HG02870 (cell line): ENCODE data around the gene TTC31.
"Not testable (repeated sequence)": the region's sequence is repeated elsewhere in the genome, so short reads cannot be mapped to it uniquely, and the experiment has no call there.

Experiments
- ATAC-seq: cut with Tn5 transposase; IDR thresholded peaks from one replicate; pipeline ENCODE4 v1.9.1; 2021; ENCODE audit warnings: mild to moderate bottlenecking, moderate library complexity; ENCODE audit not compliant: unreplicated experiment

Gene TTC31

DNA sequence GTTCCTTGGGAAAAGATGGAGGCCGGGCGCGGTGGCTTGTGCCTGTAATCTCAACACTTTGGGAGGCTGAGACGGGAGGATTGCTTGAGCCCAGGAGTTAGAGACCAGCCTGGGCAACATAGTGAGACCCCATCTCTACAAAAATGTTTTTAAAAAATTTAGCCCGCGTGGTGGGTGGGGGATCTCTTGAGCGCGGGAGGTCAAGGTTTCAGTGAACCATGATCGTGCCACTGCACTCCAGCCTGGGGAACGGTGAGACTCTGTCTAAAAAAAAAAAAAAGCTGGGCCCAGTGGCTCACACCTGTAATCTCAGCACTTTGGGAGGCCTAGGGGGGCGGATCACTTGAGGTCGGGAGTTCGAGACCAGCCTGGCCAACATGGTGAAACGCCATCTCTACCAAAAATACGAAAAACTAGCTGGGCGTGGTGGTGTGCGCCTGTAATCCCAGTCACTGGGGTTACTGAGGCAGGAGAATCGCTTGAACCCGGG, 839 bp downstream of the TTC31 start:
- ATAC-seq = not testable (repeated sequence)

DNA sequence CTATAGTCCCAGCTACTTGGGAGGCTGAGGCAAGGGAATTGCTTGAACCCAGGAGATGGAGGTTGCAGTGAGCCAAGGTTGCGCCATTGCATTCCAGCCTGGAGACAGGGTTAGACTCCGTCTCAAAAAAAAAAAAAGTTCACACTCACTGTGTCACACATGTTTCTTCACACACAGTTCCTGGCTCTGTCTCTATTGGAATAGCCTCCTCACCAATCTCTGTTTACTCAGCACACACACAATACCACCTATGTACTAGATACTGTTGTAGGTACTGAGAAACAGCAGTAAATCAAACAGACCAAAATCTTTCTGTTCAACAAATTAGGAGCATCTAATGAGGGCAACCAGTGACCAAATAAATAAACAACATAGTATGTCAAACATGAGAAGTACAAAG, 3.3 kb downstream of the TTC31 start:
- no peak for ATAC-seq

DNA sequence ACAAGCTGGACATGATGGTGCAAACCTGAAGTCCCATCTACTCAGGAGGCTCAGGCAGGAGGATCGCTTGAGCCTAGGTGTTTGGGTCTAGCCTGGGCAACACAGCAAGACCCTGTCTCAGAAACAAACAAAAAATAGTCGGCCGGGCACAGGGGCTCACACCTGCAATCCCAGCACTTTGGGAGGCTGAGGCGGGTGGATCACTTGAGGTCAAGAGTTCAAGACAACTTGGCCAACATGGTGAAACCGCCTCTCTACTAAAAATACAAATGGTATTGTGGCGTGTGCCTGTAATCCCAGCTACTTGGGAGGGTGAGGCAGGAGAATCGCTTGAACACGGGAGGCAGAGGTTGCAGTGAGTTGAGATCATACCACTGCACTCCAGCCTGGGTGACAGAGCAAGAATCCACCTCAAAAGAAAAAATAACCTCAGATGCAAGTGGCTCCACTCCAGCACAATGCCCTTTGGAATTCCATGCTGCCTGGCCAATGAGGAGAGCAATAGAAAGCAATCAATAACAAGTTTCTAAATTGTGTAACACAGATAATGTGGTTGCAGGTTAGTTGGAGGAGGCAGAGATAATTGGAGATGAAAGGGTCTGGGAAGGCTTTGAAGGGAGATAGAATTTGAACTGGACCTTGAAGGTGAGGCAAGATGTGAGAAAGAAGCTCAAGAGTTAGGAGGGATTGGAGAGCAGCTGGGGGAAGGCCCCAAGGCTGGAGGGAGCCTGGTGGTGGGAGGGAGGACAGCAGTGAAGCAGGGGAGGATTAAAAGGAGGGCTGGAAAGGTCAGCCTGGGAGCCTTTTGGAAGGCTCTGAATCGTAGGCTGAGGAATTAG, 6.0 kb downstream of the TTC31 start:
- no peak for ATAC-seq

DNA sequence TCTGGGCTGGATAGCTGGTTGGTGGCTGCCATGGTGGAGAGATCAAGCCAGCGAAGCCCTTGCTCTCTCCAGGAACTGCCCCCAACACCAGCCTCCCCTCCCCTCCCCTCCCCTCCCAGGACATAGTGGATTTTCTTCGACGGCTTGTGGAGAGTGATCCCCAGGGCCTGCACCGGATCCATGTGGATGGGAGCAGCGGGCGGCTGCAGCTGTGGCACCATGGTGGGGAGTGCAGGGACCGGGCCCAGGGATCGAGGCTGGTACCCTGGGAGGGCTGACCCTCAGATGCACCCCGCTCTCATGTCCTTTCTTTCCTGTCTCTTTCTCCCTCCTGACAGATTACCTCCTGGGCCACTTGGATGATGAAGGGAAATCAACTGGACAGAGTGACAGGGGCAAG, 7.0 kb downstream of the TTC31 start:
- ATAC-seq = no peak

DNA sequence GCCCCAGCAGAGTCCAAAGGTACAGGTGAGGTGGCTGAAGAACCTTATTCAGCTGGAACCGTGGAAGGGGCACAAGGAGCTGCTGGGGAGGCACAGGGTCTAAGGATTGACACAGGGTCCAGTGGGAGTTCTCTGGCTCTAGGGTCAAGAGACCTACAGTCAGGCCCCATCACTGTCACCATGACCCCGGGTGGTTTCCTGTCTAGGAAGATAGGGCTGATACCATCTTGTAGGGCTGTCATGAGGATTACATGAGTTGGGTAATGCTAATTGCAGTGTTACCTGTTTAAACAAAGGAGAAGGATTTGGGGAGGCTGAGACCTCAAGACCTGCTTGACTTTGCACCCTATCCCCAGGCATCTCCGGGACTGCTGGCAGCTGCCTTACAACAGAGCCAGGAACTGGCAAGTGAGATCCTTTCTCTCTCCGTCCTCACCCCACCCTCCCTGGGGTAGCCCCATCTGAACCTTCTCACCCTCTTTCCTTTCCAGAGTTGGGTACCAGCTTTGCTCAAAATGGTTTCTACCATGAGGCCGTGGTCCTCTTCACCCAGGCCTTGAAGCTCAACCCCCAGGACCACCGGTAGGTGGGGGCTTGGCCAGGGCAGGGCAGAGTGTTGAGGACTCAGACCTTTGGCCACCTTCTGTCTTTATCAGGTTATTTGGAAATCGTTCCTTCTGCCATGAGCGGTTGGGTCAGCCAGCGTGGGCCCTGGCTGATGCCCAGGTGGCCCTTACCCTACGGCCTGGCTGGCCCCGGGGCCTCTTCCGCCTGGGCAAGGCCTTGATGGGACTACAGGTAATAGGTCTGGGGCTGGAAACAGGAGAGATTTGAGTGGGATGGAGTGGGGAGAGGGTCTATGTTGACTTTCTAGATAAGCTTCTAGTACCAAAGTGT, 9.0 kb downstream of the TTC31 start:
- ATAC-seq = no peak

DNA sequence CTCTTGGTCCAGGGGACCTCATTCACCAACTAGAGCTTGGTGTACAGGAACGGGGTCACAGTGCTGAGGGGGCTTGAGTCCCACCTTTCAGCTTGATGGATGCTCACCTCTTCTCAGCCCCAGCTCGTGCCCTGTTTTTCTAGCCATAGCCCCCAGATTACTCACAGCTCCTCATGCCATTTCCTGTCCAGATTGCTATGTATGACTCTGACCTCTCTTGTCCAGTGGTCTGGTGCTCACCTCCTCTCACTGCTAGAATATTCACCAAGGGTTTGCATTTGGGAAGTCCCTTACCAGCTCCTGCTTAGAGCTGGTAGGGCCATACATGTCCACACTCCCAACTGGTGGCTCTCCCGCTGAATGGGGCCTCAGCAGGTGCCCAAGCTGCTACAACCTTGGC, 10.7 kb downstream of the TTC31 start:
- ATAC-seq = no peak

DNA sequence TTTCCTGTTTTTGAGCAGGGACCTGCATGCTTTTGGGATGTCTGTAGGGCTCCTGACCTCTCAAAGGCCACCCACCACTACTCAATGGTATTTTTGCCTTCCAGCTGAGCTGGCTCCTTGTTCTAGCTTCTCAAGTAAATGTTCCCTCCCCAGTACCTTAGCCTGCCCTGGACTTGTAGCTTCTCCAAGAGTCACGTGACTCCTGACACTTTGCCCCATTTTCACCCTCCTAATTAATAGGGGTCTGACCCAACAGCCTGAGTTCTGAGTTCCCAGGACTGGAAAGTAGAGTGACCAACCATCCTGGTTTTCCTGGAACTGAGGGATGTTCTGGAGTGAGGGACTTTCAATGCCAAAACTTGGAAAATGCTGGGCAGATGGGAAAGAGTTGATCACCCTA, 12.6 kb downstream of the TTC31 start:
- ATAC-seq = no peak

DNA sequence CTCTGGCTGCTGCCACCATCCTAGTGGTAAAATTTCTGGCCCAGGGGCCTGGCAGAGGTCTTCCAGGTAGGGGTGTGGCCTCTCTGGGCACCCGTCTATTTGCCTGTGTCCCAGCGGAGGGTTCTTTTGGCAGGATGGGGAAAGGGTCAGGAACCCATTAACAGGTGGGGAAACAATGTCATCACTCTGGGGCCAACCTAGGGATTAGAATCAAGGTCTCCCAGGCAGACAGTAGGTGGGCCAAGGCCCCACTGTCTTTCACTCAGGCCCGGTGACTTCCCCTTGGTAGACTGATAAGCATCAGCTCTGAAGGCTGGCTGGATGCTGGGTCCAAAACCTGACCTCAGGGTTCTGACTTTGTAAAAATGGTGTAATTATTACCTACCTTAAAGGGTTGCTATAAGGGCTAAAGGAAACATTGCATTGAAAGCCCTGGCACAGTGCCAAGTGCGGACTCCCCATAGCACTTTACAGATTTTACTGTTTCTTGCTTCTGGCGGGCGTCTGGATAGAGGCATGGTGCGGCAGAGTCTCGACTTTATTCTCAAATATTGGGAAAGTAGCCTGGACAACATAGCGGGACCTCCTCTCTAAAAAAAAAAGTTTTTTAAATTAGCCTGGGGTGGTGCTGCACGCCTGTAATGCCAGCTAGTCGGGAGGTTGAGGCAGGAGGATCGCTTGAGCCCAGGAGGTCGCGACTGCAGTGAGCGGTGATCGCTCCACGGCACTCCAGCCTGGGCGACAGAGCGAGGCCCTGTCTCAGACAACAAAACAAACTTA, 14.3 kb downstream of the TTC31 start:
- no peak for ATAC-seq

DNA sequence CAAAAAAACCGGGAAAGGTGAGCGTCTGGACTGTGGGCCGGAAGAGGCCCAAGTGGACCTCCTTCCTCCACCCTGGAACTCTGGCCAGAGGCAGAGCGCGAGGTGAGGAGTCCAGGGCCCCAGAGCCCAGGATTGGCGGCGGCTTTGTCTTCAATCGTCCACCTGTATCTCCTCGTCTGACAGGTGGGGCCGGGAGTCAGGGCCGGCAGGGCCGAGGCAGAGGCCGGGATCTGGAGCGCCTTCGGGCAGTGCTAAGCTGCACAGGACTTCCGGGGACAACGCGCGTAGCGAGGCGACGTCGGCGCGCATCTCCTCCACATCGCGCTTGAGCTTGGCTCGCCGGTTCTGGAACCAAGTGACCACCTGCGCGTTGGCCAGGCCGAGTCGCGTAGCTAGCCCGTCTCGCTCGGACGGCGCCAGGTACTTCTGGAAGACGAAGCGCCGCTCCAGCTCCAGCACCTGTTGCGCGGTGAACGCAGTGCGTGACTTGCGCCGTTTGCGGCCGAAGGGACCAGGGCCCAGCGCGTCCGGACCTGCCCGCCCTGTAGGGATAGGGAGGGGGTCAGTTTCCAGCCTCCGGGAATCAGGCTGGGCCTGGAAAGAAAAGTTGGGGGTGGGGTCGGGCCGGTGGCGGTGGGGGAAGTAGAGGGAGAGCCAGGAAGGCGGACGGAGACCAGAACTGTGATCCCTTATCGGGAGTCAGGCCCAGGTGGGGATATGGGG, 15.1 kb downstream of the TTC31 start:
- peak; percentile 45 for ATAC-seq

DNA sequence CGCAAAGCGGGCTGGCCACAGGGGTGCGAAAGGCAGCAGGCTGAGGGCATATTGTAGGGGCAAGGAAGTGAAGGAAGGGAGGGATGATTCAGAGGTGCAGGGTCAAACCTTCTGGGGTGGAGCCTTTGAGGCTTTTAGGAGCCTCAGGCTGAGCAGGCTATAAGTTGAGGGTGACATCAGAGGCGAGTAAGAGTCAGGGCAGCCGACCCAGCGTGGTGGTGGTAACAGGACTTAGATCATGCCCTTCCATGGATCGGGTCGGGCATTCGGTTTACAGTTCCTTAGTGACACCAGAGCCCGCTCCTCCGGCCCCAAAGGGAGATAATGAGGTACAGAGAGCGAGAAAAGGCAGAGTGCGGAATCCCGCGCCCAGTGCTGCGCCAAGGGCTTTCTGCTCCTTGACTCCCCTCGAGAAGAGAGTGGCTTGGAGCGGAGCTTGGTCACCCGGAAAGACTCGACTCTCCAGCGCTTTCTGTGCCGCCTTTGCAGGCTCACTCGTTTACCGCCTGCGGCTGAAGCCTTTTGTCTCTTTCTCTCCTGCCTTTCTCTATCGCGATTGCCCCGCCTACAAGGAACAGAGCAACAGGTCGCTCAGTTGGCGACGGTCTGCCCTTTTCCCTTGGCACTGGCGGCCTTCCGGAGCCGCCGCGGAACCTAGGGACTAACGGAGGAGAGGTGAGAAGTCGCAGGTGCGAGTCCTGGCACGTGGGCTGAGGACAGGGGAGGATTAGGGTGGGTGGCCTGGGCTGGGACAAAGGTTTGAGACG, 15.8 kb downstream of the TTC31 start:
- ATAC-seq = no peak

DNA sequence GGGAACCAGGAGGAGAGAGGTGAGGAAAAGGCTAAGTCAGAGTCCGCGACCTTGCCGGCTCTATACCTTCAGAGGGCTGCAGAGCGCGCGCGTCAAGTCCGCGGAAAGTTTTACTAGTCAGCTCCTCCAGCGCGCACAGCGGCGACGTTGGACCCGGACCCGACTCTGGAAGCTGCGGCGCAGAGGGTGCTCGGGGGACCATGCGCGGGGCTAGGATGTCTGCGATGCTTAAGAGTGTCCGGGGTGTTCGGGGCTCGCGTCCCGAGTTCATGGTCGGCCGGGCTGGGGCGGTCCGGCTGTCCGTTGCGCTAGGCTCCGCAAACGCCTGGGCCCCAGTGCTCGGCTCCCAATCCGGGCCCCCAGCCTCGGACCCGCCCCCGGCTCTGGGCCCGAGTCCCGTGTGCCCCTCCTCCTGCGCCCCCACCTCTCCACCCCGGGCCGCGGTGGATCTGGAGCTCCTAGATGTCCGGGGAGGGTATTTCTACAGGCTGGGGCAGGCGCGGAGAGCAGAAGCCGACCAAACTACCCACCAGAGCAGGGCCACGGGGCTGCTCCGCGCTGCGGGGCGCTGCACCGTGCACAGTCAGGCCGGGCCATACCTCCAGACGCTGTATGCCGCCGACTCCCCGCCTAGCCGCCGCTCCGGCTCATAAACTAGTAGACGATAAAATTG, 16.5 kb downstream of the TTC31 start, which contains the start of gene LBX2:
LBX2 (minus strand) TSS at position 337 of the 673 bp plus-strand sequence; CDS start at position 271, 66 bp downstream.
- no peak for ATAC-seq

DNA sequence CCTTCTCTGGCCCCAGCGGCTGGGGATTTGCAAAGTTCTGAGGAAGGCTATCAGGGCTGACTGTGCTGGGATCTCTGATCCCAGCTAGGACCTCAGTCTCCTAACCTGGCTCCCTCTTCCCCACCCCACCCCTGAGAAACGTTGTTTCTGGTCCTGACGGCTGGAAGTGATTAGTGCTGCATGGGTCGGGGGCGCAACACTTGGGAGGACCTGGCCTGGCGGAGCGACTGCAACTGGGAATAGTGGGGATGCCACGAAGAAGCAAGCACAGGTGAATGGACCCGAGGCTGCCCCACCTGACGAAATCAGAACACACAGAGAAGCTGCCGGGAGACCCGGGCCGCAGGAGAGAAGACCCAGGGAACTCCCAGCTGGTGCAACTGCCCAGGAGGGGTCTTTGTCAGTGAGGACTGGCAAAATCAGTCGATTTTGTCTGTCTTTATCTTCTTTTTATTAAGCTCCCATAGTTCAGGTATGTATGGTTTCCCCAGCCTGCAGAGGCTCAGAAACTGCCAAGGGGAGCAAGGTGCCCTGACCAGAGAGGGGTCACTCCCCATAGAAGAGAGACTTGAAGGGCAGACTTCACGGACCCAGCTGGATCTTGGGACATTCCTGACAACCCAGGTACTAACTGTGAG, 17.2 kb downstream of the TTC31 start:
- no peak for ATAC-seq

DNA sequence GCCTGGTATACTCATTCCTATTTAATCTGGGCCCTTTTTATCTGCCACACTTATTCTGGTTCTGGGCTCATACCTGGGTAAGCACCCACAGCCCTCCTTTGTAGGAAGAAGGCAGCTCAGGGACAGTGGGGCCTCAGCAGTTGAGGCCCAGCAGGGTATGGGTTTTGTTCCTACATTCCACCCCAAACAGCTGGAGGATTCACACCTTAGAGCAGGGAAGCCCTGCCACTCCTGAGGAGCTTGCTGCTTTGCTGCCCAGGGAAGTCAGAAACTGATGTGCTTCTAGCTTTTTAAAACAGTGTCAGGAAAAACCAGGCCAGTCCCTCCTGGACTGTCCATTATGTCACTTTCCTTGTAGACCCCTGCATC, 17.7 kb downstream of the TTC31 start:
- no peak for ATAC-seq

DNA sequence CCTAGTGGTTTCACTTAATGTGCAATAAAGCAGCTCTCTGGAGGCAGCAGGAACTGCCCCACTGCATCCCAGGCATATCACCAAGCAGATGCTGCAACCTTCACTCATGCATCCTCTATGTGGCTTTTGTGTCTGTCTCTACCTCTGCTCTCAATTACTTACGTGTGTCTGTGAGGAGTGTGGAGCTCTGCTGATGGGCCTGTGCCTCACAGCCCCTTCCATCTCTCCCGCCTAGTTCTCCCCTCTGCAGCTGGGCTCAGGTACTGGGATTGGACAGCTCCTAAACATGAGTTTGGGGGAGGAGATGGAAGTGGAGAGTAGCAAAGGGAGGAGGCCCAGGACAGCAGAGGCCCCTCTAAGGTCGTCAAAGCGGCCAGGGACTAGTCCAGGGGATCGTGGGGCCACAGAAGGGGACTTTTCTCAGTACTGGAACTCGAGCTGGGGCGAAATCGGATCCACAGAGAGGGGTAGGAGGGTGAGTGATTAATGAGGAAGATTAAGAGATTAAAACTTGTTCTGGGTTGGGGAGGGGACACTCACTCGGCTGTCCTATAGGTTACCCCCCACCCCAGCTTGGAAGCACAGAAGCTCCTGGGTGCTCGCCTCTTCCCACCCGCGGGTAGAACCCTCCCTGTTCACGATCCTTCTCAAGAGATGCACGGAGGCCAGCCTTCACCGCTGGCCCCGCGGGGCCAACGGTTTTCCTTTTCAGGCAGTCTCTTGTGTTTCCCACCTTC, 18.6 kb downstream of the TTC31 start:
- ATAC-seq = no peak

DNA sequence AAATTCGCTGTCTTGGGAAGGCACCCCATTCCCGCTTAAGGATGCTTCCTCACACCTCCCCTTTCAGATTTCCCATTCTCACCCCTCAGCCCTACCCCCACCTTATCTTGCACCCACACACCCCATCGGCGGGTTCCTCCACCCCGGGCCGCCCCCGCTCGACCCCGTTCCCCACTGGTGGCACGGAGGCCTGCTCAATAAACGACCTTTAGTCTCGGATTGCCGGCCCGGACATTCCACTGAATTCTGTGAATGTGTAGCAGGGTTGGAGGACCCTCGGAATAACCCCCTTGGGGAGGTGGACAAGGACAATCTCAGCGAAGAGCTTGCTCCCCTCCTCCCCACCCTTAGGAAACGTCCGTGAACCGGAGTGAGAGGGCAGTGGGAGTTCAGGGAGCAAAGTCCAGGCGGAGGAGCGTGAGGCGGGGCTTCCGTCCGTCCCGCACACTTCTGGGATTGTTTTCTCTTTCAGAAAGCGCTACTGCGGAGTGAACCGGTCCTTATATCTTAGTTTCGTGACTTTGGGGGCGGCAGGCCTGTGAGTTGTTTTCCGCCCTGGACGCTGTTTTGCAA, 19.4 kb downstream of the TTC31 start:
- no peak for ATAC-seq

DNA sequence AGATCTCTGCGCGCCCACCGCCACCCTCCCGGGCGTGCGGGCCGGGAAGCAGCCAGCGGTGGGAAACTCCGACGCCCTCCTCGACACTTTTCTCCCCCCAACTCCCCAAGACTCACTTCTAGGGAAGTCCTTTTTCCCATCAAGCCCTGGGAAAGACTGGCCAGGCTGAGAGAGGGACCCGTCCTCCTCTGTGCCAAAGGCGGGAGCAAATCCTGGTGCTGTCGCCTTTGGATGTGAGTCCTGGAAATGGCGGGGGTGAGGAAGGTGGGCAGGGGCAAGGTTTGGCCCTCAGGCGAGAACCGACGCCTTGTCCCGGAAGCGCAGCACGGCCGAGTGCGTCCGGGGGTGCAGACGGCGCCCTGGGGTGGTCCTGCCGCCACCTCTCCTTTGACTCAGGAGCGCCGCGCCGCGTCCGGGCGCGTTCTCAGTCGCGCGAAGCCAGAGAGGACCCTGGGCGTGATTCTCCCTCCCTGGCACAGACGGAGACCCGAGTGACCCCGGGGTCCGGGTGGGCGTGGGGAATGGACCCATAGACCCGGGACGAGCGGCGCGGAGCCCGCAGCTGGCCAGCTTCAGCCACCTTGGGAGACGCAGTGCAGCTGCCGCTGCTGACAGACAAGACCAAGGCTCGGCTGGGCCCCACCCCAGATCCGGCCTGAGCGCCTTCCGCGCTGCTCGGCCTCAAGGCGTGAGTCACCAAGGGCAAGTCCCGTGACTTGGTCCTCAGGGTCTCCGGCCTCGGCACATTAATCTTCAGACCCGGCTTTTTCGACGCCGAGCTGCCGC, 20.0 kb downstream of the TTC31 start:
- ATAC-seq = peak; percentile 28
